Measurements from ENCODE around the gene HOXB13.

Gene HOXB13

GRCh38 chr17:48728232-48729231 is at the start of gene HOXB13:
TSS of gene HOXB13 (minus strand) at chr17:48728750. CDS start at chr17:48728593, 157 bp downstream.
- no peak for DNase-seq

DNA sequence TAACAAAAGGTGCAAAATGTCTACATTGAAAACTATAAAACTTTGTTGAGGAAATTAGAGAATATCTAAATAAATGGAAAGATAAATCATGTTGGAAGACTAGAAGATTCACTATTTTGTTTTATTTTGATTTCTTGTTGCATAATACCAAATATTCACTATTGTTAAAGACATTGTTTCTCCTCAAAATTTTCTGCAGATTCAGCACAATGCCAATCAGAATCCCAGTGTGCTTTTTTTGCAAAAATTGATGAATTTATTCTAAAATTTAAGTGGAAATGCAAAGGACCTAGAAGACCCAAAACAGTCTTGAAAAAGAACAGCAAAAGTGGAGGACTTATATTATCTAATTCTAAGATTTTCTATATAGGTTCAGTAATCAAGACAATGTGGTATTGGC is 48.1 kb upstream of the HOXB13 start:
- no peak for DNase-seq

DNA sequence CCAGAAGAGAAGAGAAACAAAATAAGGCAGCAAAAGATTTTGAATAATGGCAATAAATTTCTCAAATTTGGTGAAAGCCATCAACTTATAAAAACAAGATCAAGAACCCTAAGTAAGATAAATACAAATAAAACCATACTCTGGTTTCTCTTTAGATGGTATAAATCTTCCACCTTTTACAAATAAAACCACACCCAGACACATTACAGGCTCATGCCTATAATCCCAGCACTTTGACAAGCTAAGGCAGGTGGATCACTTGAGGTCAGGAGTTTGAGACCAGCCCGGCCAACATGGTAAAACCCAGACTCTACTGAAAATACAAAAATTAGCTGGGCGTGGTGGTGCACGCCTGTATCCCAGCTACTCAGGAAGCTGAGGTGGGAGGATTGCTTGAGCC is 44.7 kb upstream of the HOXB13 start:
- no peak for DNase-seq

- DNase-seq: no peak
These were observed 42.4 kb upstream of the HOXB13 start for GRCh38 chr17:48770954-48771353.

DNA sequence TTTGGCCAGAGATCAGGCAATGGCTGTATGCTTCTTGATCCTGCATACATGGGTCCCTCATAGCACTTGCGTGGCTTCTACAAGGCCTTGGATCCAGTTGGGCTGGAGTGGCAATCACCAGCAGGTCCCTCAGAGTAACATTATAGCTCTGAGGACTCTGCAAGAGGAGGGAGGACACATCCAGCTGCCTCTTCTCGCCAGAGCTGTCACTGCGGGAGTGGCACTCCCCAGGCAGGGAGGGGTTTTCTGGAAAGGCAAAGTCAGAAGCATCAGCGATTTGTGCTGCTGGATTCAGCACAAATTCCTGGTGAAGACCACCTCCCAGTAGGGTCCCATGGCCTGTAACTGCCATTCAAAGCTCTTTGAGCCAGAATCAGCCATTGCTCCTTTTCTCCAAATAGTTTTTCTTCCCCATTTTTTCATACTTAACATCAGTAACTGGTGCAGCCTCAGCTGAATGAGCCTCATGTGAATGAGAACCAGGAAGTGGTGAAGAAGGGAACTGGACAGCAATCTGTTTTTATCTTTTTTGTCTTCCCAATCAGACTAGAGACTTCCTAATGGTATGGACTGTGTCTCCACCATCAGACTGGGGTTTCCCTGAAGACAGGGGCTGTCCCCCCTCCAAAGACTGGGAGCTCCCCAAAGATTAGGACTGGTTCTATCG is 40.6 kb upstream of the HOXB13 start:
- DNase-seq: no peak

- no peak for DNase-seq
These were observed 38.8 kb upstream of the HOXB13 start for GRCh38 chr17:48767263-48767774.

GRCh38 chr17:48761114-48761513 is 32.6 kb upstream of the HOXB13 start:
- DNase-seq: no peak

DNA sequence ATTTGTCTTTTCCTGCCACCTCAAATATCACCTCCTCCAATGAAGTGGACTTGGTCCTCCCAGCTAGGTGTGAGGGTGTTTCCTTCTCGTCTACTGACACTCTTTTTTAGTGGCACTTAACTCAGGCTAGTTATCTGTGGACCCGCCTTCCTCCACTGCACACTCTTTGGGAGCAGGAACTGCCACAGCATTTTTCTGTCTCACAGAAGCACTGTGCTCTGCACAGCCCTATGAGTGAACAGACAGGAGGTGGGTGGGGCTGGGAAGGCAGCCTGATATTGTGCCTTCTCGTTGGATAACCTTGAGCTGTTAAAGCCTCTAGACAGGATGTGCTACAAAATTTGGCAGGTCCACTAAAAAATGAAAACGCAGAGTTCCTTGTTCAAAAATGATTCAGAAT is 31.9 kb upstream of the HOXB13 start:
- DNase-seq: no peak

- no peak for DNase-seq
These were observed 30.7 kb upstream of the HOXB13 start for GRCh38 chr17:48759288-48759687.

GRCh38 chr17:48757524-48757961 is 29.0 kb upstream of the HOXB13 start:
- DNase-seq: no peak

GRCh38 chr17:48756830-48757251 is 28.3 kb upstream of the HOXB13 start:
- no peak for DNase-seq

- no peak for DNase-seq
These were observed 26.8 kb upstream of the HOXB13 start for GRCh38 chr17:48755356-48755755.

DNA sequence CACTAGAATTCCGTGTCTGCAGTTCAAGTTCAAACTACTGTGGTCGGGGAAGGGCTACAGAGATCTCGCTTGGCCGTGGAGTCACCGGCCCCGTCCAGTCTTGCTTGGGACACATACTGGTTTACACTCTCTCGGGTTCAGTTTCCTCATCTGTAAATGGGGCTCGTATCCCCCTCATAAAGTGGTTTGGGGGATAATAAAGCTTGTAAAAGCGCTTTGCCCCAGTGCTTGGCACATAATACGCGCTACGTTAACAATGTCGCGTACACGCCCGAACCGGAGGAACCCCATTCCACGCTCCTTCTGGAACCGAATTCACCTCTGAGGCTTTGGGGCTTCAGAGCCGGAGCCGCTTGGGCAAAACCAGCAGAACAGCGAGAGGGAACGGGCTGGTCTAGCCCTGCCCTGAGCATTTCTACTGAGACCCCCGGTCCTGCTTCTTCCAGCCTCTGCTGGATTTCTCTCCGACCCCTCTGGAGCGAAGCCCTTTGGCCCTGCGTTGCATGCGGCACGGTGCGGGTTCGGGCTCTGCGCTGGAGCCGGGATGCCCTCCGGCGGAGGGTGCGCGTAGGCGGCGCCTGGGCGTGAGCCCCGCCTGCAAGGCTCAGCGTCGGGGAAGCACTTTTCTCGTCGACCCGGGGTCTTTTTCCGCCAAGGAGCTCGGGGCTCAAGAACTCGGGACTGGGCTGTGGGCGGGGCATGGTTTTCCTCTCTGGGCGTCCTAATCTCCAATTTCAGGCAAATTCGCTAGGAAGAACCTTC is 26.1 kb upstream of the HOXB13 start:
- DNase-seq: no peak

DNA sequence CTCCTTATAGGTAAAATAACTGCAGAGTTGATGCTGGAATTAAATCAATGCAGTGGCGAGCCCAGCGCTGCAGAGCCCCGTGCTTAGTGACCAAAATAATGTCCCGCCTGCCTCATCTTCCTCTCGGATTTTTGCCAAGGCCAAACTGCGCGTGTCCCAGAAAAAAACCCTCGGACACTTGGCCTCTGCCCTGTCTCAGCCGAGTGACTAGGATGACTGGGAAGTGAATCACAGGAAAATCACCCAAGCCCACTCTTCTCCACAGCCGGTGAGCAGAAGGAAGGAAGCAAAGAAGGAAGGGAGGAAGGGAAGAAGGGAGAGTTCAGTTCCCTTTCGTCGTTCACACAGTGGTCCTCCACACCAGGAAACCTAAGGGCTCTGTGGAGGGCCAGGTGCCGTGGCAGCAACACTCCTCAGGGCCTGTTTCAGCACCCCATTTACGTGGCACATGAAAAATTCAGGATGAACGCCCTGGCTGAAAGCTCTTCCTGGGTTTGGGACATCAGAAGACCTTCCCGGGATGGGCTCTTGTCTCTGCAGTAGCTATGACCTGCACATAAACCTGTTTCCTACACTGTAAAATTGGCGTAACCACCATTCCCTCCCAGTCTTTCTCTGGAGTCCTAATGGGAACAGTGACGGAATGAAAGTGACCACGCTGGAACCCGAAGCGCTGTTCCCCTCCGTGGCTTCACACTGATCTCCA is 25.4 kb upstream of the HOXB13 start:
- DNase-seq: no peak

DNA sequence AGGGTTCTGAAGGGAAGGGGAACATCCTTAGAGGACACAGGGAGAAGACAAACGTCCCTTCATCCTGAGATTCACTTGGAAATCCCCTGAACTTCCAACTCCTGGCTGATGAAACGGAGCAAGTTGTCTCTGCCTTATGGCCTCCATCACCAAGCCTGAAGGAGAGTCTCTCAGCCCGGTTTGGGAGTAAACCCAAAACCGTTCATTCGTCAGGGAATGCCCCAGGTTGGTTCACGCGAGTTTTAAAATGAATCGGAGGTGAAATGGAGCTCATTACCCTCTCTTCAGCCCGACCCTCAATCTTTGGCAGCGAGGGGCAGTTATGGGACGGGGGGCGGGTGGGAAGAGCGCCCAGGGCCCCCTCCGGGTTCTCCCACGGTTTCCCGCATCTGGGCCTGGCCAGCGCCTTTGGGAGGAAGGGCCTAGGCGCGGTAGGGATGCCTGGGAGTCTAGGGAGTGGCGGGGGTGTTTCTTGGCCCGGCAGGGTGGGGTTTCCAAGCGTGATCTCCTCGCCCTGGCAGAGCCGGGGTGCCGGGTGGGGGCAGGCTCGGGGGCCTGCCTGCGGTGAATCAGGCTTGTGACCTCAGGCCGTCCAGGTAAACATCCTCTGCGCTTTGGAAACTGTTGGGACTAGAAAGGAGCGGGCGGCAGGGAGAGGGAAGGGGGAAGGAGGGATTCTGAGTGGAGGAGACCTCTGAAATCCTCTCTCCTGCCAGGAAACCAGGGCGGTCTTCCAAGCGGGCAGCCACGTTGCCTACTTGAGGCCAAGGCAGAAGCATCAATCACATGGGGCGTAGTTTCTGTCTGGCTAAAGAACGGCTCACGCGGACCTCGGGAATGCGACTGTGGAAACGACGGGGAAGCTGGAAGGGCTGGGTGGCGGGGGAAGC is 24.1 kb upstream of the HOXB13 start:
- DNase-seq: no peak

- DNase-seq: no peak
These were observed 23.3 kb upstream of the HOXB13 start for GRCh38 chr17:48751733-48752398.

- DNase-seq: no peak
These were observed 22.6 kb upstream of the HOXB13 start for GRCh38 chr17:48751172-48751571.

DNA sequence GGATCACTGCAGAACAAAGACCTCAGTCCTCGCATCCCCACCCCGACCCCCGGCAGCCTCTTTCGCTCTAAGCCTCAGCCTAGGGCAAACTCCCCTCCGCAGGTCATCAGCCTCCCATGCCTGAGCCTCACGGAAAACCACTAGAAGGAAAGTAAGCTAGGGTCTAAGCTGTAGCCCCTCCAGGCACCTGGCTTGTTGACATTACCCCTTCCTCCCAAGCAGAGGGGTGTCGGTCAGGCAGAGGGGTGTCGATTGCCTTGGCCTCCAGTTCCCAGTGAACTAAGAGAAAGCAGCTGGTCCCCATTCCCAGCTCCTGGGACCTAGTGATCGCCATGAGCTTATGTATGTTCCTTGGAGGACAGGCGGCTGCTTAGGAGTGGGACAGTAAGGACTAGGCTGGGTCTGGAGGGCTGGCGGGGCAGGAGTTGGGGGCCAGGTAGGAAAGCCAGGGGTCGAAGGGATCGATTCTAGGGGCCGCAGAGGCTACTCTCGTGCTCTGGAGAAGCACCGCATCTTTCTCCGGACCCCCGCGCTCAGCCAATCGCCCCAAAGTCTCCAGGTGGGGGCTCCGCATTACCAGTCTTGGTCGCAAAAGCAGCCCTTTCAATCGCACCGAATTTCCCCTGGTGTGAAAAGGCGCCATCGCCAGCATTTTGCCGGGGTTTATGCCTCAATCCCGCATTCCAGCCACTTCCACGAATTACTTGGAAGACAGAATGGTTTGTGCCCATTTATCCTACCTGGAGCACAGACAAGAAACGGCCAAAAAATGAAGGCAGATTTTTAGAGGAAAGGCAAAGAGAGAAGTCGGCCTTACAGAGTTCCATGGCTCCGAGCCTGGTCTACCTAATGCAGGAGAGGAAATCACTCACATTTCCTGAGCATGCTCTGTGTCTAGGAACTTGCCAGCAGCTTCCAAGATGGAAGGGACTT is 21.3 kb upstream of the HOXB13 start:
- DNase-seq: no peak
